ENCODE results near the gene GIT2. TPM values are rescaled to one million over a fixed set of nuclear protein-coding genes. Genes with fewer than 3 reads are reported as not detected.

The GIT2 gene
- total and polyA plus RNA-seq, 10 of the 15 experiments (the other 5 are each of a cell fraction or from before 2014, with no cell fraction given): 9.1 to 49.9 (median 43.9) TPM

- BruUV-seq (replicated peaks): no TSS peak
- RAD21 ChIA-PET (ENCODE audit: unreplicated experiment): no interaction called here
- no peak overlapping the region for H3K4me3 ChIP-seq
- no peaks in the 10 kb centered on the region for H3K9me3 ChIP-seq (replicated peaks; ENCODE audit: control insufficient read depth, insufficient read depth, low read length)
- TF ChIP-seq ZSCAN29 (IDR thresholded peaks at IDR 0.05) (no peak), ZBTB40 (IDR thresholded peaks at IDR 0.05; ENCODE audit: borderline replicate concordance) (no peak), STAT3 (IDR thresholded peaks at IDR 0.05; ENCODE audit: low read depth, low read length) (no peak), RFX5 (IDR thresholded peaks at IDR 0.05; ENCODE audit: low read depth, low read length) (no peak), TCF3 (IDR thresholded peaks at IDR 0.05; ENCODE audit: borderline replicate concordance, insufficient read depth, low read depth, low read length) (no peak), BMI1 (IDR thresholded peaks at IDR 0.05; ENCODE audit: borderline replicate concordance) (no peak), CBFB (IDR thresholded peaks at IDR 0.05; ENCODE audit: low read depth) (no peak), FOXK2 (IDR thresholded peaks at IDR 0.05) (no peak), CBX5 (IDR thresholded peaks at IDR 0.05; ENCODE audit: low read depth) (no peak)
- H3K9ac ChIP-seq (ENCODE audit: control insufficient read depth, insufficient read depth, low read length): no peak overlapping the region
- CTCF ChIA-PET: interaction anchor here (1.5 kb wide), 1 partner anchor 65 kb away, joined by 3 read pairs; no protein-coding TSS in a partner anchor
- SMC1A ChIA-PET (ENCODE audit: uncharacterized antibody, unreplicated experiment): no interaction called here
- H3K27ac ChIP-seq (ENCODE audit: control insufficient read depth, insufficient read depth): no peak overlapping the region
- H2AFZ ChIP-seq (ENCODE audit: control insufficient read depth, low read depth, low read length): no peak overlapping the region
- in situ Hi-C loops (cut with MboI): no loop called here
- no peak for DNase-seq (ENCODE audit: low read depth, low spot score)
- POLR2A ChIA-PET: no interaction called here
- no peaks in the 10 kb centered on the region for H3K4me1 ChIP-seq (ENCODE audit: control insufficient read depth, insufficient read depth, low read length)
- no peak for ATAC-seq
- H4K20me1 ChIP-seq (ENCODE audit: control insufficient read depth, insufficient read depth): no peaks in the 10 kb centered on the region
- no peaks in the 10 kb centered on the region for H3K79me2 ChIP-seq (ENCODE audit: control insufficient read depth, insufficient read depth, low read length)
- no peaks in the 10 kb centered on the region for H3K27me3 ChIP-seq (replicated peaks in 1 of 2; ENCODE audit: control insufficient read depth in 2 of 2, insufficient read depth in 2 of 2, low read length in 1 of 2)
- intact Hi-C loops (cut with micrococcal nuclease; ENCODE audit: unreplicated experiment): no loop called here
- H3K36me3 ChIP-seq (ENCODE audit: control insufficient read depth in 2 of 2, insufficient read depth in 2 of 2, low read length in 1 of 2): peaks cover 1 to 16% of the 10 kb centered on the region in 2 experiments
- WGBS (ENCODE audit: insufficient coverage, insufficient replicate concordance, low lambda C conversion rate, missing lambda C conversion rate): 99% methylated on average over 7 of the region's 7 CpGs
- H3K4me2 ChIP-seq (ENCODE audit: control insufficient read depth, insufficient read depth): no peak overlapping the region
- no peak for FAIRE-seq
These were observed 57.2 kb downstream of the GIT2 start for GRCh38 chr12:109938947-109939346.
